DND-41 (cell line): ENCODE results near the gene WAC.

Experiments
- ATAC-seq: fragments of 200-7000 bp; cut with Tn5 transposase; 3 replicates; pipeline ENCODE4 v1.9.1; 2021; ENCODE audit warnings: low read depth; ENCODE audit not compliant: insufficient read depth
- DNase-seq: peaks from one replicate; pipeline ENCODE4 v3.0.0-alpha.2; 2020
- H2AFZ ChIP-seq: 2 replicates; pipeline ENCODE4 v1.6.0; 2012; ENCODE audit warnings: low read depth, low read length
- H3K27ac ChIP-seq: 2 replicates; pipeline ENCODE4 v1.5.1; 2012; ENCODE audit warnings: low read length, inconsistent platforms
- H3K27me3 ChIP-seq: fragments of 200-600 bp; sonication (generic); 2 replicates; pipeline ENCODE4 v1.6.0; 2012; ENCODE audit warnings: low read length, mild to moderate bottlenecking, inconsistent platforms; ENCODE audit not compliant: insufficient read depth, poor library complexity
- H3K36me3 ChIP-seq: 2 replicates; pipeline ENCODE4 v1.5.1; 2012; ENCODE audit warnings: low read length, inconsistent platforms; ENCODE audit not compliant: insufficient read depth
- H3K4me1 ChIP-seq: 2 replicates; pipeline ENCODE4 v1.5.1; 2012; ENCODE audit warnings: mild to moderate bottlenecking, low read length; ENCODE audit not compliant: insufficient read depth
- H3K4me2 ChIP-seq: 2 replicates; pipeline ENCODE4 v1.6.0; 2012; ENCODE audit warnings: mild to moderate bottlenecking, moderate library complexity, low read length, inconsistent platforms; ENCODE audit not compliant: insufficient read depth
- H3K4me3 ChIP-seq, 2 experiments: fragments of 200-600 bp in 1 of 2; shearing (Covaris generic) in 1 of 2; 2 replicates each; pipeline ENCODE4 v1.5.1; 2012 to 2016; ENCODE audit warnings: inconsistent platforms in 2 of 2, low read length in 2 of 2, mild to moderate bottlenecking in 2 of 2, low read depth in 1 of 2, moderate library complexity in 1 of 2
- H3K79me2 ChIP-seq: 2 replicates; pipeline ENCODE4 v1.6.0; 2012; ENCODE audit warnings: low read length, inconsistent platforms; ENCODE audit not compliant: insufficient read depth
- H3K9ac ChIP-seq: 2 replicates; pipeline ENCODE4 v1.6.0; 2012; ENCODE audit warnings: low read depth, mild to moderate bottlenecking, inconsistent platforms, low read length, moderate library complexity
- H3K9me3 ChIP-seq: 2 replicates; pipeline ENCODE4 v1.5.1; 2012; ENCODE audit warnings: low read length, moderate library complexity, mild to moderate bottlenecking, inconsistent platforms; ENCODE audit not compliant: insufficient read depth, severe bottlenecking
- H4K20me1 ChIP-seq: 2 replicates; pipeline ENCODE4 v1.6.0; 2012; ENCODE audit warnings: low read length; ENCODE audit not compliant: insufficient read depth
- EZH2 ChIP-seq: IDR thresholded peaks from 3 replicates; pipeline ENCODE4 v1.6.1; 2012; ENCODE audit warnings: borderline replicate concordance, low read depth, mild to moderate bottlenecking, moderate library complexity, low read length, inconsistent platforms; ENCODE audit not compliant: severe bottlenecking
- TF ChIP-seq, protein P1 (sequence below): IDR thresholded peaks from 2 replicates; pipeline ENCODE4 v1.5.1; 2012; ENCODE audit warnings: borderline replicate concordance, low read length, moderate library complexity, mild to moderate bottlenecking; ENCODE audit not compliant: poor library complexity, severe bottlenecking; ENCODE audit errors: extremely low read depth

Gene WAC

GRCh38 chr10:28624351-28624750, 91.4 kb downstream of the WAC start:
- DNase-seq, result no peak
- Histone ChIP-seq H3K27me3 (no peaks in the 10 kb centered on the region), H3K4me2 (no peak overlapping the region), H3K9me3 (no peaks in the 10 kb centered on the region), H4K20me1 (peaks cover 9% of the 10 kb centered on the region; the same call in 1 of the 2 replicates), H2AFZ (no peak overlapping the region), H3K27ac (no peak overlapping the region), H3K36me3 (peaks cover 21% of the 10 kb centered on the region), H3K4me3 (no peak overlapping the region), H3K4me1 (no peaks in the 10 kb centered on the region), H3K9ac (no peak overlapping the region), H3K79me2 (no peaks in the 10 kb centered on the region)
- TF ChIP-seq, protein P1, sequence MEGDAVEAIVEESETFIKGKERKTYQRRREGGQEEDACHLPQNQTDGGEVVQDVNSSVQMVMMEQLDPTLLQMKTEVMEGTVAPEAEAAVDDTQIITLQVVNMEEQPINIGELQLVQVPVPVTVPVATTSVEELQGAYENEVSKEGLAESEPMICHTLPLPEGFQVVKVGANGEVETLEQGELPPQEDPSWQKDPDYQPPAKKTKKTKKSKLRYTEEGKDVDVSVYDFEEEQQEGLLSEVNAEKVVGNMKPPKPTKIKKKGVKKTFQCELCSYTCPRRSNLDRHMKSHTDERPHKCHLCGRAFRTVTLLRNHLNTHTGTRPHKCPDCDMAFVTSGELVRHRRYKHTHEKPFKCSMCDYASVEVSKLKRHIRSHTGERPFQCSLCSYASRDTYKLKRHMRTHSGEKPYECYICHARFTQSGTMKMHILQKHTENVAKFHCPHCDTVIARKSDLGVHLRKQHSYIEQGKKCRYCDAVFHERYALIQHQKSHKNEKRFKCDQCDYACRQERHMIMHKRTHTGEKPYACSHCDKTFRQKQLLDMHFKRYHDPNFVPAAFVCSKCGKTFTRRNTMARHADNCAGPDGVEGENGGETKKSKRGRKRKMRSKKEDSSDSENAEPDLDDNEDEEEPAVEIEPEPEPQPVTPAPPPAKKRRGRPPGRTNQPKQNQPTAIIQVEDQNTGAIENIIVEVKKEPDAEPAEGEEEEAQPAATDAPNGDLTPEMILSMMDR, result no peak
- no peak for TF ChIP-seq EZH2
- 0 out of 3 replicates have a peak, but pooled peaks have one; percentile 12 for ATAC-seq

- ATAC-seq, result no peak
- no peak for TF ChIP-seq EZH2
- TF ChIP-seq, protein P1, result no peak
- Histone ChIP-seq H3K79me2 (no peaks in the 10 kb centered on the region), H3K27ac (no peak overlapping the region), H3K4me2 (no peak overlapping the region), H4K20me1 (0 out of 2 replicates have a peak, but pooled peaks cover 4% of the 10 kb centered on the region), H3K9me3 (no peaks in the 10 kb centered on the region), H2AFZ (no peak overlapping the region), H3K4me1 (no peaks in the 10 kb centered on the region), H3K4me3 (no peak overlapping the region), H3K9ac (no peak overlapping the region), H3K36me3 (no peaks in the 10 kb centered on the region), H3K27me3 (peaks cover 6% of the 10 kb centered on the region)
- DNase-seq, result no peak
Observed at GRCh38 chr10:28627102-28627501, 94.2 kb downstream of the WAC start.

DNA sequence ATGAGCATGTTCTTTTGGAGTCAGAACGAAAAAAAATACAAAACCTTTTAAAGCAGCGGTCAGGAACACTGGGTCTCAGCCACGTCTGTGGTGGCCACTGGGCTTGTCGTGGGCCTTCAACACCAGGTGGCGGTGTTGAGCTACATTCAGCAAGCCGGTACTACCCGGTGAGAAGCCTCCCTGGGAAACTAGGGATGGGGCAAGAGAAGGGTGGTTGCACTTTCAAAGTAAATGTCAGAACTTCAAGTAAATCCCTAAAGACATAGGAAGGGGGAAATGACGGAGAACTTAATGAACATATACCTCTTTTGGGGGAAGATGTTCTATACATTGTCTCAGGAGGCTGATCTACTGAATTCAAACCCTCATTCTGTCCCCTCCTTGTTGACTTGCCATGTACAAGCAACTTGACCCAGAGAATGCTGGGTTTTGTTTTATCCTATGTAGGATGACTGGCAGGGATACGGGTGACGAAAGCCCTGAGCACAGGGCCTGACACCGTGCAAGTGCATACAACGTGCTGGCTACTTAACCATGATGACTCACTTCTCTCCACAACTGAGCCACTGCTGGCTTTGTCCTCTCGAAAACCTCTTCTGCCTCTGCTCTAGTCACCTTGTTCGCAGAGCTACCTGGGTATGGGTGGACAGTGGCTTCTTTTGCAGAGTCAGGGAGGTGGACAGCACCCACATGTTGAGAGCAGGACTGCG, 95.4 kb downstream of the WAC start:
- DNase-seq (peak; percentile 71), ATAC-seq (peak; percentile 86)
- Histone ChIP-seq H3K79me2 (no peaks in the 10 kb centered on the region), H3K27ac (no peak overlapping the region), H3K4me2 (no peak overlapping the region), H3K27me3 (peaks cover 6% of the 10 kb centered on the region), H3K9ac (no peak overlapping the region), H2AFZ (no peak overlapping the region), H3K4me3 (no peak overlapping the region), H3K9me3 (no peaks in the 10 kb centered on the region), H3K4me1 (no peaks in the 10 kb centered on the region), H3K36me3 (no peaks in the 10 kb centered on the region), H4K20me1 (0 out of 2 replicates have a peak, but pooled peaks cover 4% of the 10 kb centered on the region)
- TF ChIP-seq, protein P1, result peak; percentile 92
- no peak for TF ChIP-seq EZH2
